A549 (cell line): Measurements from ENCODE around the gene ZBTB42.

Experiments used
- BHLHE40 ChIP-seq: IDR thresholded peaks from 2 replicates; pipeline ENCODE4 v1.6.1; 2012; ENCODE audit warnings: low read depth, low read length, inconsistent platforms
- CEBPB ChIP-seq, 2 experiments: fragments of >200 bp in 1 of 2; sonication (Bioruptor Twin) in 1 of 2; formaldehyde crosslinking in 1 of 2; IDR thresholded peaks; 2 replicates each; pipeline ENCODE4 v1.6.1; 2012 to 2016
- EP300 ChIP-seq, 2 experiments: fragments of >200 bp; sonication (Bioruptor Twin); formaldehyde crosslinking; IDR thresholded peaks; 2 replicates in 1 of 2; 3 replicates in 1 of 2; pipeline ENCODE4 v1.6.1; 2016 to 2017
- MAX ChIP-seq: IDR thresholded peaks from 2 replicates; pipeline ENCODE4 v1.6.1; 2012
- POLR2A ChIP-seq: IDR thresholded peaks from 2 replicates; pipeline ENCODE4 v1.6.1; 2012; ENCODE audit warnings: mild to moderate bottlenecking, low read length
- TP53 ChIP-seq: fragments of 250-450 bp; sonication (Bioruptor Pico); IDR thresholded peaks from 2 replicates; pipeline ENCODE4 v1.5.0; 2021; ENCODE audit warnings: mild to moderate bottlenecking, moderate library complexity
- USF2 ChIP-seq: fragments of 450-650 bp; IDR thresholded peaks from 2 replicates; pipeline ENCODE4 v1.6.1; 2014; ENCODE audit warnings: antibody characterized with exemption
- ZFP36 ChIP-seq: fragments of 450-650 bp; IDR thresholded peaks from 2 replicates; pipeline ENCODE4 v1.6.1; 2014; ENCODE audit warnings: borderline replicate concordance; ENCODE audit not compliant: partially characterized antibody
- TF ChIP-seq, protein P1 (sequence below): fragments of >200 bp; sonication (Bioruptor Twin); formaldehyde crosslinking; IDR thresholded peaks from 3 replicates; pipeline ENCODE4 v1.5.1; 2016

- TF ChIP-seq, protein P1, sequence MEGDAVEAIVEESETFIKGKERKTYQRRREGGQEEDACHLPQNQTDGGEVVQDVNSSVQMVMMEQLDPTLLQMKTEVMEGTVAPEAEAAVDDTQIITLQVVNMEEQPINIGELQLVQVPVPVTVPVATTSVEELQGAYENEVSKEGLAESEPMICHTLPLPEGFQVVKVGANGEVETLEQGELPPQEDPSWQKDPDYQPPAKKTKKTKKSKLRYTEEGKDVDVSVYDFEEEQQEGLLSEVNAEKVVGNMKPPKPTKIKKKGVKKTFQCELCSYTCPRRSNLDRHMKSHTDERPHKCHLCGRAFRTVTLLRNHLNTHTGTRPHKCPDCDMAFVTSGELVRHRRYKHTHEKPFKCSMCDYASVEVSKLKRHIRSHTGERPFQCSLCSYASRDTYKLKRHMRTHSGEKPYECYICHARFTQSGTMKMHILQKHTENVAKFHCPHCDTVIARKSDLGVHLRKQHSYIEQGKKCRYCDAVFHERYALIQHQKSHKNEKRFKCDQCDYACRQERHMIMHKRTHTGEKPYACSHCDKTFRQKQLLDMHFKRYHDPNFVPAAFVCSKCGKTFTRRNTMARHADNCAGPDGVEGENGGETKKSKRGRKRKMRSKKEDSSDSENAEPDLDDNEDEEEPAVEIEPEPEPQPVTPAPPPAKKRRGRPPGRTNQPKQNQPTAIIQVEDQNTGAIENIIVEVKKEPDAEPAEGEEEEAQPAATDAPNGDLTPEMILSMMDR, result no peak
- TF ChIP-seq BHLHE40 (no peak), EP300 (IDR thresholded peaks at IDR 0.05) (no peak), USF2 (no peak), POLR2A (no peak), TP53 (no peak), ZFP36 (no peak), MAX (no peak), CEBPB (IDR thresholded peaks at IDR 0.05) (no peak)
Observed at GRCh38 chr14:104757238-104757585, 43.7 kb upstream of the ZBTB42 start.
